DND-41 (cell line): ENCODE measurements around the gene TMX1.

Experiments
- ATAC-seq: fragments of 200-7000 bp; cut with Tn5 transposase; 3 replicates; pipeline ENCODE4 v1.9.1; 2021; ENCODE audit warnings: low read depth; ENCODE audit not compliant: insufficient read depth
- DNase-seq: peaks from one replicate; pipeline ENCODE4 v3.0.0-alpha.2; 2020
- H2AFZ ChIP-seq: 2 replicates; pipeline ENCODE4 v1.6.0; 2012; ENCODE audit warnings: low read depth, low read length
- H3K27ac ChIP-seq: 2 replicates; pipeline ENCODE4 v1.5.1; 2012; ENCODE audit warnings: low read length, inconsistent platforms
- H3K27me3 ChIP-seq: fragments of 200-600 bp; sonication (generic); 2 replicates; pipeline ENCODE4 v1.6.0; 2012; ENCODE audit warnings: low read length, mild to moderate bottlenecking, inconsistent platforms; ENCODE audit not compliant: insufficient read depth, poor library complexity
- H3K36me3 ChIP-seq: 2 replicates; pipeline ENCODE4 v1.5.1; 2012; ENCODE audit warnings: low read length, inconsistent platforms; ENCODE audit not compliant: insufficient read depth
- H3K4me1 ChIP-seq: 2 replicates; pipeline ENCODE4 v1.5.1; 2012; ENCODE audit warnings: mild to moderate bottlenecking, low read length; ENCODE audit not compliant: insufficient read depth
- H3K4me2 ChIP-seq: 2 replicates; pipeline ENCODE4 v1.6.0; 2012; ENCODE audit warnings: mild to moderate bottlenecking, moderate library complexity, low read length, inconsistent platforms; ENCODE audit not compliant: insufficient read depth
- H3K4me3 ChIP-seq, 2 experiments: fragments of 200-600 bp in 1 of 2; shearing (Covaris generic) in 1 of 2; 2 replicates each; pipeline ENCODE4 v1.5.1; 2012 to 2016; ENCODE audit warnings: inconsistent platforms in 2 of 2, low read length in 2 of 2, mild to moderate bottlenecking in 2 of 2, low read depth in 1 of 2, moderate library complexity in 1 of 2
- H3K79me2 ChIP-seq: 2 replicates; pipeline ENCODE4 v1.6.0; 2012; ENCODE audit warnings: low read length, inconsistent platforms; ENCODE audit not compliant: insufficient read depth
- H3K9ac ChIP-seq: 2 replicates; pipeline ENCODE4 v1.6.0; 2012; ENCODE audit warnings: low read depth, mild to moderate bottlenecking, inconsistent platforms, low read length, moderate library complexity
- H3K9me3 ChIP-seq: 2 replicates; pipeline ENCODE4 v1.5.1; 2012; ENCODE audit warnings: low read length, moderate library complexity, mild to moderate bottlenecking, inconsistent platforms; ENCODE audit not compliant: insufficient read depth, severe bottlenecking
- H4K20me1 ChIP-seq: 2 replicates; pipeline ENCODE4 v1.6.0; 2012; ENCODE audit warnings: low read length; ENCODE audit not compliant: insufficient read depth
- CTCF ChIP-seq: IDR thresholded peaks from 2 replicates; pipeline ENCODE4 v1.5.1; 2012; ENCODE audit warnings: borderline replicate concordance, low read length, moderate library complexity, mild to moderate bottlenecking; ENCODE audit not compliant: poor library complexity, severe bottlenecking; ENCODE audit errors: extremely low read depth
- EZH2 ChIP-seq: IDR thresholded peaks from 3 replicates; pipeline ENCODE4 v1.6.1; 2012; ENCODE audit warnings: borderline replicate concordance, low read depth, mild to moderate bottlenecking, moderate library complexity, low read length, inconsistent platforms; ENCODE audit not compliant: severe bottlenecking

TMX1 gene

GRCh38 chr14:51203881-51204280 lies 36.2 kb upstream of the TMX1 start:
- H4K20me1 ChIP-seq = no peaks in the 10 kb centered on the region; the same call in 1 of the 2 replicates

GRCh38 chr14:51205486-51205885 lies 34.6 kb upstream of the TMX1 start:
- DNase-seq (no peak), ATAC-seq (no peak)
- Histone ChIP-seq H4K20me1 (no peaks in the 10 kb centered on the region; the same call in 1 of the 2 replicates), H3K4me2 (no peak overlapping the region), H3K9me3 (no peaks in the 10 kb centered on the region), H3K9ac (no peak overlapping the region), H2AFZ (no peak overlapping the region), H3K36me3 (no peaks in the 10 kb centered on the region), H3K4me3 (no peak overlapping the region), H3K4me1 (no peaks in the 10 kb centered on the region), H3K79me2 (no peaks in the 10 kb centered on the region), H3K27me3 (no peaks in the 10 kb centered on the region), H3K27ac (no peak overlapping the region)
- TF ChIP-seq CTCF = no peak
- TF ChIP-seq EZH2 = no peak

More at GRCh38 chr14:51203881-51204280, 36.2 kb upstream of the TMX1 start:
- DNase-seq = no peak
- no peaks in the 10 kb centered on the region for H3K36me3 ChIP-seq
- no peak overlapping the region for H3K9ac ChIP-seq
- H3K27ac ChIP-seq = no peak overlapping the region
- no peak for TF ChIP-seq EZH2
- TF ChIP-seq CTCF = no peak
- no peaks in the 10 kb centered on the region for H3K9me3 ChIP-seq
- H3K27me3 ChIP-seq = no peaks in the 10 kb centered on the region
- H3K4me1 ChIP-seq = no peaks in the 10 kb centered on the region
- H3K4me2 ChIP-seq = no peak overlapping the region
- H3K4me3 ChIP-seq = no peak overlapping the region
- no peak overlapping the region for H2AFZ ChIP-seq
- no peak for ATAC-seq
- no peaks in the 10 kb centered on the region for H3K79me2 ChIP-seq

- DNase-seq = no peak
- H3K27ac ChIP-seq = no peak overlapping the region
- no peak overlapping the region for H3K9ac ChIP-seq
- no peak overlapping the region for H3K4me2 ChIP-seq
- no peaks in the 10 kb centered on the region for H3K36me3 ChIP-seq
- ATAC-seq = no peak
- no peaks in the 10 kb centered on the region for H3K4me1 ChIP-seq
- H3K9me3 ChIP-seq = no peaks in the 10 kb centered on the region
- no peak overlapping the region for H2AFZ ChIP-seq
- no peaks in the 10 kb centered on the region for H3K27me3 ChIP-seq
- H3K4me3 ChIP-seq = no peak overlapping the region
- no peaks in the 10 kb centered on the region for H3K79me2 ChIP-seq
- no peaks in the 10 kb centered on the region; the same call in 1 of the 2 replicates for H4K20me1 ChIP-seq
- TF ChIP-seq EZH2 = no peak
- no peak for TF ChIP-seq CTCF
These were observed 33.6 kb upstream of the TMX1 start for GRCh38 chr14:51206462-51206861.

GRCh38 chr14:51207621-51208020 lies 32.4 kb upstream of the TMX1 start:
- Histone ChIP-seq H3K4me1 (no peaks in the 10 kb centered on the region), H3K36me3 (no peaks in the 10 kb centered on the region), H3K9ac (no peak overlapping the region), H3K79me2 (no peaks in the 10 kb centered on the region), H4K20me1 (no peaks in the 10 kb centered on the region; the same call in 1 of the 2 replicates), H3K4me3 (no peak overlapping the region), H3K27ac (no peak overlapping the region), H2AFZ (no peak overlapping the region), H3K4me2 (no peak overlapping the region), H3K27me3 (no peaks in the 10 kb centered on the region), H3K9me3 (no peaks in the 10 kb centered on the region)
- ATAC-seq (no peak), DNase-seq (no peak)
- no peak for TF ChIP-seq EZH2
- TF ChIP-seq CTCF = no peak
